Adrenal gland (tissue), 12 donors: ENCODE results near the gene CAPN8. TPM values are rescaled to one million over a fixed set of nuclear protein-coding genes. Genes with fewer than 3 reads are reported as not detected.

ENCODE experiments used
- DNase-seq, 7 donors: peaks; one replicate each; pipeline ENCODE4 v3.0.0-alpha.2; 2019 to 2020
- H3K27ac ChIP-seq, 5 donors: fragments of 200-600 bp; sonication (generic) in 4 of 5; 1 replicate in 3 of 5; 2 replicates in 2 of 5; pipeline versions ENCODE4 v1.5.1 to v1.8.0; 2016 to 2020; ENCODE audit warnings: mild to moderate bottlenecking in 1 of 5
- H3K27me3 ChIP-seq: fragments of 200-600 bp; 2 replicates; pipeline ENCODE4 v1.8.0; 2021
- H3K36me3 ChIP-seq, 2 donors: fragments of 200-600 bp; replicated peaks in 1 of 2; 1 replicate in 1 of 2; 2 replicates in 1 of 2; pipeline versions ENCODE4 v1.5.1 to v1.8.0; 2018 to 2022
- H3K4me1 ChIP-seq, 2 donors: fragments of 200-600 bp; replicated peaks in 1 of 2; 1 replicate in 1 of 2; 2 replicates in 1 of 2; pipeline versions ENCODE4 v1.5.1 to v1.8.0; 2018 to 2021
- H3K4me3 ChIP-seq, 4 donors: fragments of 200-600 bp; sonication (generic) in 3 of 4; one replicate each; pipeline ENCODE4 v1.5.1; 2016 to 2018
- H3K9me3 ChIP-seq, 3 donors: fragments of 200-600 bp; sonication (generic) in 1 of 3; replicated peaks in 1 of 3; 1 replicate in 2 of 3; 2 replicates in 1 of 3; pipeline versions ENCODE4 v1.5.1 to v1.8.0; 2016 to 2021
- POLR2A ChIP-seq, 2 donors: fragments of 450-650 bp; IDR thresholded peaks; one replicate each; pipeline ENCODE4 v1.6.1; 2017; ENCODE audit warnings: antibody characterized with exemption in 2 of 2, mild to moderate bottlenecking in 2 of 2, moderate library complexity in 1 of 2
- WGBS, 4 donors: extraction: QIAGEN DNeasy Blood & Tissue Kit in 2 of 4; methylation state at CpG; one replicate each; pipeline versions ENCODE4 v1.1.5 to v1.1.7; 2013 to 2017; 5-methylcytosine and 5-hydroxymethylcytosine counted together
- intact Hi-C, 2 donors: fragments of 100-400 bp; cut with DNase I; formaldehyde crosslinking; loops; one replicate each; pipeline versions ENCODE4 v1.14.1 to v1.15.0; 2022 to 2023
- polyA plus RNA-seq, 3 donors: library from polyadenylated mRNA; stranded (reverse); fragments of 200-250 nt in 2 of 3; fragments of 350-450 nt in 1 of 3; fragmentation: Illumina TruSeq in 1 of 3; extraction: RNeasy Lipid Tissue Mini Kit (QIAGEN cat#74804) in 1 of 3; gene quantifications; one replicate each; pipeline ENCODE4 v1.2.3, GENCODE V29; 2013 to 2014
- total RNA-seq, 9 donors: library from RNA; depleted of rRNA in 4 of 9; stranded (reverse); fragments of >200 nt in 4 of 9; fragments of 120-200 nt in 1 of 9; fragmentation: NEBNext Ultra II Directional in 1 of 9; extraction: Animal tissue kit (Norgen Biotek cat#: 25700) in 1 of 9; gene quantifications; one replicate each; pipeline versions ENCODE4 v1.1.0 to v1.2.4, GENCODE V29; 2013 to 2023
- TF ChIP-seq, protein P1 (sequence below), 6 experiments: fragments of 450-650 bp in 4 of 6; fragments of 200-600 bp in 2 of 6; sonication (generic) in 1 of 6; IDR thresholded peaks; 1 replicate in 5 of 6; 2 replicates in 1 of 6; pipeline versions ENCODE4 v1.5.1 to v1.8.0; 2016 to 2021; ENCODE audit warnings: antibody characterized with exemption in 6 of 6, mild to moderate bottlenecking in 2 of 6, moderate library complexity in 1 of 6
- donor health status: healthy with polysubstance abuse.
- donor health status: Bipolar disorder and iron deficiency.
- donor health status: DM: yes; HTN: yes; CAD: no.
- donor health status: DM: no; HTN: no; CAD: no.
- donor health status: DM: no; HTN: no; CAD: no.
- donor health status: DM: yes; HTN: yes; CAD: no.

The CAPN8 gene
- total and polyA plus RNA-seq, 12 donors = 0.14 to 1.7 (median 0.79) TPM; not detected in 4

DNA sequence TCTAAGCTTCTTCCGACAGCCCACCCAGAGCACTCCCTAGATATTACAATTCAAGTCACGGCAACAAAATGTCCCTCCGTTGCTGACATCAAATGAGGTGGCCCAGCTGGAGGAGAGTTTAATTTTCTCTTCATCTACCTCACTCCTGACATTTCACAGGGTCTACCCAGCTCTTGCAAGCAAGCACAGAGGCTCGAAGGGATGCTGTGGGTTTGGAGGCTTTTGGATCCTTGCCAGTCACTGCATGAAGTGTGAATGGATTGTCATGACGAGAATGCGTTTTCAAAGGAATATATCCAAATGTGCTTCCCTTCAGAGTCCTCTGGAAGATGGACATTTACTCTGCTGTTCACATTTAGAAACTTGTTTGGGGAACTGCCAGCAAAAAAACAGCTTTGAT, 33.5 kb downstream of the CAPN8 start:
- no peaks in the 10 kb centered on the region for H3K27me3 ChIP-seq
- intact Hi-C loops = no loop called here
- WGBS, 4 donors = 43 to 47% (median 45%) methylated on average over 6 of the region's 6 CpGs
- no peaks in the 10 kb centered on the region for H3K9me3 ChIP-seq
- H3K36me3 ChIP-seq = no peaks in the 10 kb centered on the region
- no peak overlapping the region for H3K4me3 ChIP-seq
- TF ChIP-seq, protein P1, sequence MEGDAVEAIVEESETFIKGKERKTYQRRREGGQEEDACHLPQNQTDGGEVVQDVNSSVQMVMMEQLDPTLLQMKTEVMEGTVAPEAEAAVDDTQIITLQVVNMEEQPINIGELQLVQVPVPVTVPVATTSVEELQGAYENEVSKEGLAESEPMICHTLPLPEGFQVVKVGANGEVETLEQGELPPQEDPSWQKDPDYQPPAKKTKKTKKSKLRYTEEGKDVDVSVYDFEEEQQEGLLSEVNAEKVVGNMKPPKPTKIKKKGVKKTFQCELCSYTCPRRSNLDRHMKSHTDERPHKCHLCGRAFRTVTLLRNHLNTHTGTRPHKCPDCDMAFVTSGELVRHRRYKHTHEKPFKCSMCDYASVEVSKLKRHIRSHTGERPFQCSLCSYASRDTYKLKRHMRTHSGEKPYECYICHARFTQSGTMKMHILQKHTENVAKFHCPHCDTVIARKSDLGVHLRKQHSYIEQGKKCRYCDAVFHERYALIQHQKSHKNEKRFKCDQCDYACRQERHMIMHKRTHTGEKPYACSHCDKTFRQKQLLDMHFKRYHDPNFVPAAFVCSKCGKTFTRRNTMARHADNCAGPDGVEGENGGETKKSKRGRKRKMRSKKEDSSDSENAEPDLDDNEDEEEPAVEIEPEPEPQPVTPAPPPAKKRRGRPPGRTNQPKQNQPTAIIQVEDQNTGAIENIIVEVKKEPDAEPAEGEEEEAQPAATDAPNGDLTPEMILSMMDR (IDR thresholded peaks at IDR 0.05) = no peak
- TF ChIP-seq POLR2A (IDR thresholded peaks at IDR 0.05) = no peak
- H3K27ac ChIP-seq = no peak overlapping the region
- DNase-seq = no peak
- no peaks in the 10 kb centered on the region for H3K4me1 ChIP-seq

DNA sequence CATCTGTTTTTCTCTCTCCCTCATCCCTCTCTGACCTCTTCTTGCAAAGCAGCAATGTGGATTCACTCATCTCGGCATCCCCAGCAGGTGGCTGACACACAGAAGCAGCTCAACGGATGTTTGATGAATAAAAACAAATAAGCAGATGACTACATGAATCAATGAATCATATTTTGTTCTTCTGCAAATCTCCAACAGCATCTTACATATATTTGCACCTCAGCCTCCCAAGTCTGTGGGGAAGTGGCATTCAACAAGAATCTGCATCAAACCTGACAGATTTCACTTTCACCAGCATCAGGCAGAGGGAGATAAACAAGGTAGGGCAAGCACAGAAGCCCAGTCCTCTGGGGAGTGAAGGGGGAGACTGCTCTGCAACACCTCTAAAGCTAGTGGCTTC, 34.0 kb downstream of the CAPN8 start:
- Histone ChIP-seq H3K36me3 (no peaks in the 10 kb centered on the region), H3K27ac (no peak overlapping the region), H3K4me3 (no peak overlapping the region), H3K4me1 (no peaks in the 10 kb centered on the region), H3K9me3 (no peaks in the 10 kb centered on the region), H3K27me3 (no peaks in the 10 kb centered on the region)
- no peak for DNase-seq
- 27 to 41% (median 28%) methylated on average over 2 of the region's 2 CpGs for WGBS, 4 donors
- intact Hi-C loops = no loop called here
- TF ChIP-seq, protein P1 (IDR thresholded peaks at IDR 0.05) = no peak
- no peak for TF ChIP-seq POLR2A (IDR thresholded peaks at IDR 0.05)

DNA sequence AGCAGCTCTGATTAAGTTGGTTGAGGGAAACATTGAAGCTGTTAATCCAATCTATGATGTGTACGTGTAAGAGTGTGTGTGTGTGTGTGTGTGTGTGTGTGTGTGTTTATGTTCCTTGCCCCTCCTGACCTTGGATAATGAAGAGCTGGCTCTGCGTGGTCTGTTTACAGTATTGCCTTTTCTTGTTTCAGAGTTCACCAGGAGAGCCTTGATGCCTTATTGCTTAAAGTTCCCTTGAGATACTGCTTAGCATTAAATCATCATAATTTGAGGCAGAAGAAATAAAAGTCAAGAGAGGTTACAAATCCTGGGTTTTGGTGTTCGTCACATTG, 36.4 kb downstream of the CAPN8 start:
- intact Hi-C loops = no loop called here
- WGBS, 4 donors = 47 to 69% (median 61%) methylated on average over 3 of the region's 3 CpGs
- no peaks in the 10 kb centered on the region for H3K27me3 ChIP-seq
- H3K27ac ChIP-seq = no peak overlapping the region
- H3K36me3 ChIP-seq = no peaks in the 10 kb centered on the region
- H3K4me1 ChIP-seq = no peaks in the 10 kb centered on the region
- TF ChIP-seq, protein P1 (IDR thresholded peaks at IDR 0.05) = no peak
- no peak for TF ChIP-seq POLR2A (IDR thresholded peaks at IDR 0.05)
- no peak overlapping the region for H3K4me3 ChIP-seq
- H3K9me3 ChIP-seq = no peaks in the 10 kb centered on the region
- DNase-seq = no peak

DNA sequence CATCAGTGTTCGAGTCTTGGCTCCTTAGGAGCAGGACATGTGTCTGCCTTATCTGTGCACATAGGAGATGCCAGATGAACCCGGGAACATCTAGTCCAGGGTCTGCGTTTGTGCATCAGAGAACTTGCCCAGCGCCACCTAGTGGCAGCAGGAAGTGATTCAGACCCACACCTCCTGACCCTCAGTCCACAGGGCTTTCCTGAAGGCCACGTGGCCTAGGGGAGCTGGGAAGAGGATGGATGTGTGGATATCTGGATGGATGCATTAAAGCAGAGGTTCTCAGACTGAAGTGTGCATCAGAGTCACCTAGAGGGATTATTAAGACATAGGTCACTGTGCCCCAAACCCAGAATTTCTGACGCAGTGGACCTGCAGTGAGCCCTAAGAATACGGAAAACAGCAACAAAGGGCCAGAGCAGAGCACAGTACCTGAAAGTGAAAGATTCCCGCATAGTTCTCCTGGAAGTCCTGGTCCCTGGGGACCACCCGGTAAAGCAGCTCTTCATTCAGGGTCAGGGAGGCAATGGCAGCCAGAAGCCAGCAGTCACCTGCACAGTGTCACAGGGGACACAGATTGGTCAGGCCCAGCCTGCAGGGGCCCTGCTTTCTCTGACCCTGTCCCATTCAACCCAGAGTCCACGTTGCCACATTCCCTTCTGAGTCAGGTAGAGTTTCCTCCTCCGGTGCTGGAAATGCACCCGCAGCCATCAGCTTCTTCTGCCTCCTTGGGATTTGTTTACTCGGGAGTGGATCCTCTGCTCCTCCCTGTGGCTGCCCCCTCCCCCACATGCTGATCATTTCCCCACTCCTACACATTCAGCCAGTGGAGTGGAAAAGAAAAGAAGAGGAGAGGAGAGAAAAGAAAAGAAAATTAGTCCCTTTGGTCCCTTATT, 37.0 kb downstream of the CAPN8 start:
- no peak overlapping the region for H3K4me3 ChIP-seq
- DNase-seq = peak in 6 of 7 donors; percentile 34 to 77 (median 52)
- no peak overlapping the region for H3K27ac ChIP-seq
- no peak for TF ChIP-seq POLR2A (IDR thresholded peaks at IDR 0.05)
- TF ChIP-seq, protein P1 (IDR thresholded peaks at IDR 0.05) = peak; percentile 24 to 57 (median 46)
- WGBS, 4 donors = 63 to 84% (median 67%) methylated on average over 8 to 13 of the region's 13 CpGs
- intact Hi-C loops = no loop called here
- H3K27me3 ChIP-seq = no peaks in the 10 kb centered on the region
- no peaks in the 10 kb centered on the region for H3K9me3 ChIP-seq
- H3K36me3 ChIP-seq = no peaks in the 10 kb centered on the region
- no peaks in the 10 kb centered on the region for H3K4me1 ChIP-seq
